Activated CD4-positive, alpha-beta T cell treated with anti-CD3 and anti-CD28 coated beads, Interleukin-2, Interleukin-4, amounts not matched to agents 100 ng/mL and 50 ng/mL, durations not matched to agents 16 hours and 8 hours (primary cell): ENCODE results near the gene HERC4.

Experiments
- DNase-seq: peaks from one replicate; pipeline ENCODE4 v3.0.0-alpha.2; 2020; ENCODE audit warnings: low spot score

HERC4 gene

GRCh38 chr10:67965456-67965855 lies 109.6 kb downstream of the HERC4 start:
- DNase-seq = no peak

DNA sequence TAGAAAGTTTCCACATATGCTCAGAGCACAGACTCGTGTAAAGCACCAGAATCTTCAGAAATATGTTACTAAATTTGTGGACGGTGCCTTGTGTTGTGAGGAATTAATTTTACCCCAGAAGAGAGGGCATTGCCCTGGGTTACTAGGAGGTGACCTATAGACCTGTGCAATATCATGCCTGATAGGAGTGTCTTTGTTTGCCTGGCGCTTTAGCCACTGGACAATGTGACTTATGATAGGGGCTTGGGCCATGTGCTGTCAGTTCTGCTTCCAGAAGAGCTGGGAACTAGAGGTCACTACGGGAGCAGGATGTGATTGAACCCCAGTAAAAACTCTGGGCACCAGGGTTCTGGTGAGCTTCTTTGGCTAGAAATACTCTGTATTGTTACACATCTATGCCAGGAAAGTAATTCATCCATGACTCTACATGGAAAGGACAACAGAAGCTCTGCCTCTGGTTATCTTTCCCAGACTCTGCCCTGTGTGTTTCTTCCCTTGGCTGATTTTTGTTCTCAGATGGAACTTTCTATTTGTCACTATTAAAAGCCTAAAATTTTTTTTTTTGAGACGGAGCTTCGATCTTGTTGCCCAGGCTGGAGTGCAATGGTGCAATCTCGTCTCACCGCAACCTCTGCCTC lies 115.1 kb downstream of the HERC4 start:
- no peak for DNase-seq

- no peak for DNase-seq
Measured at GRCh38 chr10:67955614-67956013, 119.5 kb downstream of the HERC4 start.

- no peak for DNase-seq
Measured at GRCh38 chr10:67943917-67944316, 131.2 kb downstream of the HERC4 start.

- no peak for DNase-seq
Measured at GRCh38 chr10:67936416-67936815, 138.7 kb downstream of the HERC4 start.

DNA sequence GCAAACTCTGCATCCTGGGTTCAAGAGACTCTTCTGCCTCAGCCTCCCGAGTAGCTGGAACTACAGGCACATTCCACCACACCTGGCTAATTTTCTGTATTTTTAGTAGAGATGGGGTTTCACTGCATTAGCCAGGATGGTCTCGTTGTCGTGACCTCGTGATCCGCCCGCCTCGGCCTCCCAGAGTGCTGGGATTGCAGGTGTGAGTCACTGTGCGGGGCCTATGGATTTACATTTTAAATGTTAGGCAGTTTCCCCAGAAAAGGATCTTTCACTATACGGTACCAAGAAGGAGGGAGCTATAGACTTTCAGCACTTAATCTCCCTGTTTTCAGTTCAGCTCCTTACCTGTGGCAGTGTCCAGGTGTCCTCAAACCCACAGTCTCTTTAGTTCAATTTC lies 139.9 kb downstream of the HERC4 start:
- no peak for DNase-seq

- DNase-seq = no peak
Measured at GRCh38 chr10:67934336-67934735, 140.7 kb downstream of the HERC4 start.

GRCh38 chr10:67933199-67933598 lies 141.9 kb downstream of the HERC4 start:
- no peak for DNase-seq

GRCh38 chr10:67926951-67927350 lies 148.1 kb downstream of the HERC4 start:
- no peak for DNase-seq

DNA sequence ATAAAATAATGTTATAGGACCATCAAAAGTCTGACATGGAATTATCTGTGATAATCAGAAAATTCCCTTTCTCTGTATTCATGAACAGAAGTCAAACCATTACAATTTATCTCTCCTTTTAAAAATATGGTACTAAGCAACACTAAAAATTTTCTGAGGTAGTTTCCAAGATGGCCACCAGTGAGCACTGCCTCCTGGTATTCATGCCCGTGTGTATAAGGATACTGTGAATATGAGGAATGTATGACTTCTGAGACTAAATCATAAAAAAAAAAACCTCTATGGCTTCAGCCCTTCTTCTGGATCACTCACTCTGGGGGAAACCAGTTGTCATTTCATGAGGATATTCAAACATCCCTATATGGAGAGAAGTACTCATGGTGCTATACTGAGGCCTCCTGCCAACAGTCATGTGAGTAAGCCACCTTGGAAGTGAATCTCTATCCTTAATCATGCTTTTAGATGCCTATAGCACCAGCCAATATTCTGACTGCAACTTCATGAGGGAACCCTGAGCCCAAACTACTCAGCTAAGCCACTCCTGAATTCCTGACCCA lies 149.6 kb downstream of the HERC4 start:
- no peak for DNase-seq

GRCh38 chr10:67924136-67924535 lies 150.9 kb downstream of the HERC4 start:
- no peak for DNase-seq

- no peak for DNase-seq
Measured at GRCh38 chr10:67923551-67923950, 151.5 kb downstream of the HERC4 start.

GRCh38 chr10:67921065-67921464 lies 154.0 kb downstream of the HERC4 start:
- no peak for DNase-seq

- no peak for DNase-seq
Measured at GRCh38 chr10:67917679-67918078, 157.4 kb downstream of the HERC4 start.

- no peak for DNase-seq
Measured at GRCh38 chr10:67917169-67917568, 157.9 kb downstream of the HERC4 start.

DNA sequence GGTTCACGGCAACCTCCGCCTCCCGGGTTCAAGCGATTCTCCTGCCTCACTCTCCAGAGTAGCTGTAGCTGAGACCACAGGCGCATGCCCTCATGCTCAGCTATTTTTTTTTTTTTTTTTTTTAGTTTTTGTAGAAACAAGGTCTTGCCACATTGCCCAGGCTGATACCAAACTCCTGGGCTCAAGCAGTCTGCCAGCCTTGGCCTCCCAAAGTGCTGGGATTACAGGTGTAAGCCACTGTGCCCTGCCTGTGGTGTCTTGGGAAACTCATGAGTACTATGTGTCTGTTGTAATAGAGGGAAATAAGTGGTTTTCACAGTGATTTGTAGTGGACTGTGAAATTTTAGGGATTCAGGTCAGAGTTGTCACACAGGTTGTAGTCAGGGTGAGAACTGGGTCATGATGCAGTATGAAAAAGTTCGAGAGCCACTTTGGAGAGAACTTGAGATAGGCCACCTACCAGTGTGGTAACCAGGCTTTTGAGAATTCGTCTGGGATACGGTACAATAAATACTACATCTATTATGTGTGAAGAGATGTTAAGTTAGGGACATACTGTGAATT lies 160.2 kb downstream of the HERC4 start:
- DNase-seq = no peak

DNA sequence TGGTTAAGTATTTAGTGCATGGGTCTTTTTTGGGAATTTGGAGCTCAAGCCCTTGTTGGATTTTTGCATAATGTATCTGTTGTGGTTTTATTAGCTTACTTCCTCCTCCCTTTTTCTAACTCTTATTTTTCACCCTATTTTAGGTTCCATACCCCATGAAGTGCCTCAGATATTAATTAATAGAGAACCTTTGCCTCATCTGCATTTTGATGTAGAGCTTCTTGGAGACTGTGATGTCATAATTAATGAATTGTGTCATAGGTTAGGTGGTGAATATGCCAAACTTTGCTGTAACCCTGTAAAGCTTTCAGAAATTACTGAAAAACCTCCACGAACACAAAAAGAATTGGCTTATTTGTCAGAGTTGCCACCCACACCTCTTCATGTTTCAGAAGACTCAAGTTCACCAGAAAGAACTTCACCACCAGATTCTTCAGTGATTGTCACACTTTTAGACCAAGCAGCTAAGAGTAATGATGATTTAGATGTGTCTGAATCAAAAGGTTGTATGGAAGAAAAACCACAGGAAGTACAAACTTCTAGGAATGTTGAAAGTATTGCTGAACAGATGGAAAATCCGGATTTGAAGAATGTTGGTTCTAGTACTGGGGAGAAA lies 162.6 kb downstream of the HERC4 start:
- DNase-seq = no peak

- no peak for DNase-seq
Measured at GRCh38 chr10:67903581-67903980, 171.5 kb downstream of the HERC4 start.

GRCh38 chr10:67893637-67894036 lies 181.4 kb downstream of the HERC4 start:
- no peak for DNase-seq

- DNase-seq = peak; percentile 81
Measured at GRCh38 chr10:67884842-67885670, 190.0 kb downstream of the HERC4 start.

DNA sequence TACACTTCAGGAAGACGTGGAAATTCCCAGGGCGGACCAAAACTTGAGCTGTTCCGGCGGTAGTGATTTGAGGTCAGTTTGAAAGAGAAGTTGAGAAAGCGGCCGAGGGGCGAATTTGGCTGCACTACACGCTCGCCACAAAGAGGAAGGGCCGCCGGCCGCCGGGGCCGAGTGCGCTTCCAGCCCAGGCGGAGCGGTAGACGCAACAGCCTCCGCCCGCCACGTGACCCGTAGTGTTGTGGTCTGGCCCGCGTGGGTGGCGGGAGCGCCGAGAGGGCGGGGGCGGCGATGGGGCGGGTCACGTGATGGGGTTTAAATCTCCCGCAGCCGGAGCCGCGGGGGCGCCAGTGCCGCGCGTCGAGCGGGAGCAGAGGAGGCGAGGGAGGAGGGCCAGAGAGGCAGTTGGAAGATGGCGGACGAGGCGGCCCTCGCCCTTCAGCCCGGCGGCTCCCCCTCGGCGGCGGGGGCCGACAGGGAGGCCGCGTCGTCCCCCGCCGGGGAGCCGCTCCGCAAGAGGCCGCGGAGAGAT lies 190.7 kb downstream of the HERC4 start, which contains the start of gene SIRT1:
Gene SIRT1, plus strand, starts transcription at position 344 of the 529 bp plus-strand sequence. Its CDS starts 66 bp downstream, at position 410.
- peak; percentile 95 for DNase-seq

DNA sequence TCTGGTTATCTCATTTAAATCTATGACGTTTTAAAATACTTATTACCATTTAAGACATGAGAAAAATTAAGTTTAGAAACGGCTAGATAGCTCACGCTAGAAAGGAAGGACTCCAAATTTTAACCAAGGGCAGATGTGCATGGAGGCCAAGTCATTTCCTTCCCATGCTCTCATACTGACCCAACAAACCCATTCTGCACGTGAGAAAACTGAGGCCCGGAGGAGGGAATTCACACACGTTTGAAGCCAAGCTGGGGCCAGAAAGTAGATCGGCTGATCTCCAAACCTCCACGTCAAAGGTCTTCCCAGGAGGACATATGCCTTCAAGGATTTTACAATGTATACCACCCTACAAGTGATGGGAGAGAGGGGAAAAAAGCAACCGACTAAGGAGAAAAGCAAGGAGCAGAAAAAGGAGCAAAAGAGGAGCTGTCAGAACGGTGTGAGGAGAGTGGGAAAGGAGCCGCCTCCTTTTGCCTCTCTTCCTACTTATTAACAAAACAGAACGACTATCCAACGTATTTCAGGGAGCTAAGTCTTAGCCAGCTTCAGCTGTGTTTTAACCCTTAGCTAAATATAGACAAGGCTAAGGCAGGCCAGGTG lies 191.3 kb downstream of the HERC4 start:
- no peak for DNase-seq
